ENCODE data around the gene RNF207. TPM values are rescaled to one million over a fixed set of nuclear protein-coding genes. Genes with fewer than 3 reads are reported as not detected.
A peak's percentile ranks its signal among the peaks of the same experiment; 100 is the strongest.

The RNF207 gene
- total RNA-seq, 2 donors from 2014 or later: 28.9 to 53.0 TPM

DNA sequence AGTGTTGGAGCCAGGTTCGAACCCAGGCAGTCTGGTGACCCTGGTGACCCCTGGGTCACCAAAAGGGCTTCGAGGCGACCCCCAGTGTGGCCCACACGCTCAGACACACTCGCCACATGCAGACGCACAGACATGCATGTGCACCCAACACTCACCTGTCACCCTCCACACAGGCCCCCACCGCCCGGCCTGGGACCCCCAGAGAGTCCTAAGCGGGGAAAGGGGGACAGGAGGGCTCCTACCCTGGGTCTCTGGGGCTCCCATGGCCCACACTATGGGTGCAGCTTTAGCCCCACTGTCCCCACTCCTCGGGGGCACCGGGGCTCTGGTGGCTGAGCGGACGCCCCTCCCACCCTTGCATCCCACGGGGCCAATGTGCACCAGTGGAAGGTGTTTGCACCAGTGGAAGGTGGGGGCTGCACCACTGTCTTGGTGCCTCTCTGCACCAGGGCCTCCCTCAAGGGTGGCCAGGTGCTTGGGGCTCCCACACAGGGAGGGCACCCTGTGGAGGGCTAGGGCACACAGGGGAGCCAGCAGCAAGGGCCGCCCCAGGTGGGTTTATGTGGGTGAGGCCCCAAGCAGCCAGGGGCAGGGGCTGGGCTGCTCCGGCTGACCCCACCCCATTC lies 35.7 kb upstream of the RNF207 start:
- no peaks in the 10 kb centered on the region for H3K9me3 ChIP-seq
- no peak for DNase-seq (ENCODE audit: low spot score)
- H3K4me3 ChIP-seq: no peak overlapping the region
- TF ChIP-seq, protein P1, sequence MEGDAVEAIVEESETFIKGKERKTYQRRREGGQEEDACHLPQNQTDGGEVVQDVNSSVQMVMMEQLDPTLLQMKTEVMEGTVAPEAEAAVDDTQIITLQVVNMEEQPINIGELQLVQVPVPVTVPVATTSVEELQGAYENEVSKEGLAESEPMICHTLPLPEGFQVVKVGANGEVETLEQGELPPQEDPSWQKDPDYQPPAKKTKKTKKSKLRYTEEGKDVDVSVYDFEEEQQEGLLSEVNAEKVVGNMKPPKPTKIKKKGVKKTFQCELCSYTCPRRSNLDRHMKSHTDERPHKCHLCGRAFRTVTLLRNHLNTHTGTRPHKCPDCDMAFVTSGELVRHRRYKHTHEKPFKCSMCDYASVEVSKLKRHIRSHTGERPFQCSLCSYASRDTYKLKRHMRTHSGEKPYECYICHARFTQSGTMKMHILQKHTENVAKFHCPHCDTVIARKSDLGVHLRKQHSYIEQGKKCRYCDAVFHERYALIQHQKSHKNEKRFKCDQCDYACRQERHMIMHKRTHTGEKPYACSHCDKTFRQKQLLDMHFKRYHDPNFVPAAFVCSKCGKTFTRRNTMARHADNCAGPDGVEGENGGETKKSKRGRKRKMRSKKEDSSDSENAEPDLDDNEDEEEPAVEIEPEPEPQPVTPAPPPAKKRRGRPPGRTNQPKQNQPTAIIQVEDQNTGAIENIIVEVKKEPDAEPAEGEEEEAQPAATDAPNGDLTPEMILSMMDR (IDR thresholded peaks at IDR 0.05): no peak
- no peaks in the 10 kb centered on the region for H3K27me3 ChIP-seq
- H3K36me3 ChIP-seq: no peaks in the 10 kb centered on the region
- no peaks in the 10 kb centered on the region for H3K4me1 ChIP-seq
- no peak overlapping the region for H3K27ac ChIP-seq

DNA sequence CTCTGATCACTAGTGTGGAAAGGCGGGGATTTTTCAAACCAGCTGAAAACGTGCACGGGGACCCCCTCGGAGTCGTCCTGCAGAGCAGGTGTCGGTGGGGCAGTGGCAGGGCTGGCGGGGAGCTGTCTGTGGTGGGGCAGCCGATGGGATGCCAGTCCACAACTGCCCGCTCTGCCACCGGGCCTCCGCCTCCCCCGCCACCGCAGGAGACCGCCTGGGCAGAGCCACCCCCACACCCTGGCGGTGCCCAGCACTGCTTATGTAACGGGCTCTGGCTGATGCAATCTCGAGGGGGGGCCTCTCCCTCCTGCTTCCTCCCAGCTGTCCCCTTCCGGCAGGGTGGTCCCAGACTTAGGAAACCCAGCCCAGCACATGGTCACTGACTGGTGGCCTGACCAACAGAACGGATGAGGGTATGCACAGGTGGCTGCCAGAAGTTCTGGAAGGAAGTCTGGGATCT lies 35.1 kb upstream of the RNF207 start:
- Histone ChIP-seq H3K27me3 (no peaks in the 10 kb centered on the region), H3K36me3 (no peaks in the 10 kb centered on the region), H3K4me3 (no peak overlapping the region), H3K9me3 (no peaks in the 10 kb centered on the region), H3K4me1 (no peaks in the 10 kb centered on the region), H3K27ac (no peak overlapping the region)
- DNase-seq (ENCODE audit: low spot score): no peak
- TF ChIP-seq, protein P1 (IDR thresholded peaks at IDR 0.05): no peak

DNA sequence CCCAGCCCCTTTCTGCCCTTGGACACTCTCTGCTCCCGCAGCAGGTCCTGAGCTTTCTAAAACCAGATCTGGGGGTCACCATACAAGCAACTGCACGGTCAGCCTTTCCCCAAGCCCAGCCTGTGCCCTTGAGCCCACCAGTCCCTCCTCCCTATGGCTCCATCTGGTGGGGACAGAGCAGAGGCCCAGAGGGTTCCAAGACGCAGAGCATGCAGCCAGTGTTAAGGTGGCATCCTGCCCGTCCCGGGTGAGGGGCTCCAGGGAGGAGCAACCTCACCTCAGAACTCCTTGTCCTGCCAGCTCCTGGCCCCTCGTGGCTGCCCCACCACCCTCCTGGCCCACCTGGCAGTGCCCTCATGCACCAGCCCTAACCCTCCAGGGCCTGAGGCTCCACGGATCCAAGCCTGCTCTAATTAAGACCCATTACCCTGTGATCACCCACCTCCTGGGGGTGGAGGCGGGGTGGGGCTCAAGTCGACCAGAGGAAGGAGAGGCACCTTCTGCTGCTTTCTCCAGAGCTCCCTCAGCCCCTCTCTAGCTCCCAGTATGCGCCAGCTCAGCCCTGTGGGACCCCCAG lies 34.3 kb upstream of the RNF207 start:
- no peak overlapping the region for H3K27ac ChIP-seq
- TF ChIP-seq, protein P1 (IDR thresholded peaks at IDR 0.05): peak in 1 of 2 donors; percentile 33
- no peaks in the 10 kb centered on the region for H3K27me3 ChIP-seq
- no peaks in the 10 kb centered on the region for H3K36me3 ChIP-seq
- H3K9me3 ChIP-seq: no peaks in the 10 kb centered on the region
- no peaks in the 10 kb centered on the region for H3K4me1 ChIP-seq
- H3K4me3 ChIP-seq: no peak overlapping the region
- DNase-seq (ENCODE audit: low spot score): no peak

DNA sequence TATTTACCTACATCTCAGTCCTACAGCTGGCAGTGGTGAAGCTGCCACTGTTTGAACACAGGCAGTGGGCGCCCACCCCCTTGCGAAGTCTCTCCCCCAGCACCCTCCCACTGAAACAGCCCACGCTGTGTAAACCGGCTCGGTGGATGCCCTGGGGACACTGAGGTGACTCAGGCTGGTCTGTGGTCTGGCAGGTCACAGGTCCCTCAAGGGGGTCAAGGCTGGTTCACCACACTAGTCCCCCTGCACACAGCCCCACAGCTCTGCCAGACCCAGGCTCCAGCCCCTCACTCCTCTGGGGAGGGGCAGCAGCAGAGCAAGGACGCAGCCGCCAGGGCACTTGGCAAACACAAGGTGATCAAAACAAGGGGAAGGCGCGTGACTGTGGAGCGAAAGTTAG lies 33.4 kb upstream of the RNF207 start:
- Histone ChIP-seq H3K4me3 (no peak overlapping the region), H3K36me3 (no peaks in the 10 kb centered on the region), H3K27me3 (no peaks in the 10 kb centered on the region), H3K4me1 (no peaks in the 10 kb centered on the region), H3K27ac (no peak overlapping the region), H3K9me3 (no peaks in the 10 kb centered on the region)
- DNase-seq (ENCODE audit: low spot score): no peak
- TF ChIP-seq, protein P1 (IDR thresholded peaks at IDR 0.05): no peak

DNA sequence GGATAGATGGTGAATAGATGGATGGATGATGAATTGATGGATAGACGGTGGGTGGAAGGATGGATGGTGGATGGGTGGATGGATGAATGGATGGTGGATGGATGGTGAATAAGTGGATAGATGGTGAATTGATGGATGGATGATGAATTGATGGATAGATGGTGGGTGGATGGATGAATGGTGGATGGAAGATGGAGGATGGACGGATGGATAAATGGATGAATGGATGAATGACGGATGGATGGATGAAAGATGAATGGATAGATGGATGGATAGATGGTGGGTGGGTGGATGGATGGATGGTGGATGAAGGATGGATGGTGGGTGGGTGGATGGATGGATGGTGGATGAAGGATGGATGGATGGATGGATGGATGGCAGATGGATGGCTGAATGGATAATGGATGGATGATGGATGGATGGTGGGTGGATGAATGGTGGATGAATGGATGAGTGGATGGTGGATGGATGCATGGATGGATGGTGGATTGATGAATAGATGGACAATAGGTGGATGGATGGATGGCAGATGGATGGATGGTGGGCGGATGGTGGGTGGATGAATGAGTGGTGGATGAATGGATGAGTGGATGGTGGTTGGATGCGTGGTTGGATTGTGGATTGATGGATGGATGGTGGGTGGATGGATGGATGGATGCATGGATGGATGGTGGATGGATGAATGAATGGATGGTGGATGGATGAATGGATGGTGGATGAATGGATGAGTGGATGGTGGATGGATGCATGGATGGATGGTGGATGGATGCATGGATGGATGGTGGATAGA lies 31.1 kb upstream of the RNF207 start:
- H3K27me3 ChIP-seq: peaks cover 0 to 8% of the 10 kb centered on the region in 2 donors
- DNase-seq (ENCODE audit: low spot score): no peak
- no peak overlapping the region for H3K4me3 ChIP-seq
- peaks cover 0 to 11% of the 10 kb centered on the region in 2 donors for H3K4me1 ChIP-seq
- H3K9me3 ChIP-seq: no peaks in the 10 kb centered on the region
- TF ChIP-seq, protein P1 (IDR thresholded peaks at IDR 0.05): no peak
- no peak overlapping the region for H3K27ac ChIP-seq
- H3K36me3 ChIP-seq: no peaks in the 10 kb centered on the region
